ENCODE measurements around the gene UNC5B.
A peak's percentile ranks its signal among the peaks of the same experiment; 100 is the strongest.

DNA sequence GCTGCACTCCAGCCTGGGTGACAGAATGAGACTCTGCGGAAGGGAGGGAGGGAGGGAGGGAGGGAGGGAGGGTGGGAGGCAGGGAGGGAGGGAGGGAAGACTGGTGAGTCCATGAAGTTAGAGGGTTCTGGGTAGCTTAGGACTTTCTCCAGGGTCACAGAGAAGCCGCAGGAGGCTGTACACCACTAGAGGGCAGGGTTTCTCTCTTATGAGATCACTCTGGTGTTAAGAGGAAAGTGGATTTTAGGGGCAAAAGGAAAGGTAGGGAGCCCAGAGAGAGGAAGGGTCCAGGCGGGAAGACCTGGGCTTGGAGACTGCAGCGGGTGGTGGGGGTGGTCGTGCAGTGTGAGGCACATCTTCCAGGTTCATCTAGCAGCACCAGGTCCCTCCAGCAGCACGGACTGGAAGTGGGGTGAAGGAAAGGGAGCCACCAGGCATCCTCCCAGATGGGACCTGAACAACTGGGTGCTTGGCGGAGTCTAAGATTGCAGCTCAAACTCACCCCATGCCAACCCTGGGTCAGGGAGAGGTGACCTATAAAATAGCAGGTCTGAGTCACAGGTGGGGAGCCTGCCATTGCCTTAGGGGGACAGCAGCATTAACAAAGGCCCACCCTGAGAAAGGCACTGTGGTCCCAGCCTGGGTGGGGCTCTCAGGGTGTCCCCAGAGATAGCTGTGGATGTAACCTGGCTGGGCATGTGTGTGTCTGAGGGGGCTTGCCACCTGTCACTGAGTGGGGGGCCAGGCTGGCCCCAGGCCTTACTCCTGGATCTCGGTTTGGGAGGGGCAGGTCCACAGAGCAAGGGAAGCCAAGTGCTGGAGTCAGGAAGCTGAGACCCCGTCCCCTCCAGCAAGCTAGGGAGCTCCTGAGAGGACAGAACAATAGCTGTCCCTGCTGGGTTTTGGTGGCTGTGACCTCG is 58.2 kb downstream of the UNC5B start:
- peak; percentile 45 to 66 (median 57) for TF ChIP-seq CTCF (IDR thresholded peaks at IDR 0.05)
- TF ChIP-seq POLR2A (IDR thresholded peaks at IDR 0.05), result no peak
